HG03439 (cell line): ENCODE results near the gene RIBC2.
"Not testable (repeated sequence)": the region's sequence is repeated elsewhere in the genome, so short reads cannot be mapped to it uniquely, and the experiment has no call there.

ENCODE experiments used
- ATAC-seq: cut with Tn5 transposase; IDR thresholded peaks from one replicate; pipeline ENCODE4 v1.9.1; 2021; ENCODE audit warnings: mild to moderate bottlenecking, moderate library complexity; ENCODE audit not compliant: unreplicated experiment

RIBC2 gene

GRCh38 chr22:45448431-45448830 is 34.9 kb downstream of the RIBC2 start:
- no peak for ATAC-seq

- not testable (repeated sequence) for ATAC-seq
These were observed 35.9 kb downstream of the RIBC2 start for GRCh38 chr22:45449442-45449841.

GRCh38 chr22:45450101-45450785 is 36.8 kb downstream of the RIBC2 start:
- no peak for ATAC-seq

GRCh38 chr22:45450921-45451651 is 37.6 kb downstream of the RIBC2 start:
- ATAC-seq = no peak

- no peak for ATAC-seq
These were observed 38.5 kb downstream of the RIBC2 start for GRCh38 chr22:45451972-45452371.

GRCh38 chr22:45452565-45453379 is 39.3 kb downstream of the RIBC2 start:
- ATAC-seq = no peak

GRCh38 chr22:45453764-45454163 is 40.3 kb downstream of the RIBC2 start:
- ATAC-seq = no peak

GRCh38 chr22:45454275-45454674 is 40.8 kb downstream of the RIBC2 start:
- ATAC-seq = no peak

- no peak for ATAC-seq
These were observed 41.7 kb downstream of the RIBC2 start for GRCh38 chr22:45455212-45455611.

- ATAC-seq = no peak
These were observed 42.1 kb downstream of the RIBC2 start for GRCh38 chr22:45455621-45456020.

GRCh38 chr22:45456811-45457210 is 43.3 kb downstream of the RIBC2 start:
- no peak for ATAC-seq

GRCh38 chr22:45458532-45458931 is 45.0 kb downstream of the RIBC2 start:
- ATAC-seq = no peak

- no peak for ATAC-seq
These were observed 45.7 kb downstream of the RIBC2 start for GRCh38 chr22:45459235-45459634.

- no peak for ATAC-seq
These were observed 47.0 kb downstream of the RIBC2 start for GRCh38 chr22:45460288-45461109.

- ATAC-seq = no peak
These were observed 48.7 kb downstream of the RIBC2 start for GRCh38 chr22:45462034-45462655.

GRCh38 chr22:45463691-45464090 is 50.2 kb downstream of the RIBC2 start:
- ATAC-seq = not testable (repeated sequence)

GRCh38 chr22:45465633-45466032 is 52.1 kb downstream of the RIBC2 start:
- ATAC-seq = no peak

- ATAC-seq = no peak
These were observed 55.4 kb downstream of the RIBC2 start for GRCh38 chr22:45468872-45469271.

- ATAC-seq = no peak
These were observed 56.0 kb downstream of the RIBC2 start for GRCh38 chr22:45469281-45470073.

GRCh38 chr22:45470871-45471270 is 57.4 kb downstream of the RIBC2 start:
- no peak for ATAC-seq
